Transverse colon (tissue), 3 donors: ENCODE data around the gene WDFY2.

Experiments
- CTCF ChIP-seq, 5 experiments: fragments of 200-600 bp in 3 of 5; fragments of 450-650 bp in 2 of 5; sonication (generic) in 3 of 5; IDR thresholded peaks; 1 replicate in 2 of 5; 2 replicates in 3 of 5; pipeline ENCODE4 v1.5.1; 2016 to 2017; ENCODE audit warnings: antibody characterized with exemption in 5 of 5, inconsistent platforms in 3 of 5, mild to moderate bottlenecking in 2 of 5, moderate library complexity in 1 of 5
- POLR2A ChIP-seq: fragments of 450-650 bp; IDR thresholded peaks from one replicate; pipeline ENCODE4 v1.6.1; 2016; ENCODE audit warnings: antibody characterized with exemption, mild to moderate bottlenecking, moderate library complexity

- TF ChIP-seq CTCF (IDR thresholded peaks at IDR 0.05) (no peak), POLR2A (no peak)
These were observed 131.4 kb downstream of the WDFY2 start for GRCh38 chr13:51715613-51716012.
